ENCODE measurements around the gene SLC49A4.

DNA sequence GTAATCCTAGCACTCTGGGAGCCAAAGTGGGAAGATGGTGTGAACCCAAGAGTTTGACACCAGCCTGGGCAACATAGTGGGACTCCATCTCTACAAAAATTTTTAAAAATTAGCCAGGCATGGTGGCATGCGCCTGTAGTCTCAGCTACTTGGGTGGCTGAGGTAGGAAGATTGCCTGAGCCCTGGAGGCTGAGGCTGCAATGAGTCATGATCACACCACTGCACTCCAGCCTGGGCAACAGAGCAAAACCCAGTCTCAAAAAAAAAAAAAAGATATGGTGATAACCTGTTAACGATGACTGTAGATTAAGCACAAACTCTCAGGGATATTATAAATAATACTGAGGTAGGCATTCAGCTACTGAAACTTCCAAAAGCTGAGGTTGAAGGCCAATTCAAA, 107.5 kb downstream of the SLC49A4 start:
- TF ChIP-seq, protein P1, sequence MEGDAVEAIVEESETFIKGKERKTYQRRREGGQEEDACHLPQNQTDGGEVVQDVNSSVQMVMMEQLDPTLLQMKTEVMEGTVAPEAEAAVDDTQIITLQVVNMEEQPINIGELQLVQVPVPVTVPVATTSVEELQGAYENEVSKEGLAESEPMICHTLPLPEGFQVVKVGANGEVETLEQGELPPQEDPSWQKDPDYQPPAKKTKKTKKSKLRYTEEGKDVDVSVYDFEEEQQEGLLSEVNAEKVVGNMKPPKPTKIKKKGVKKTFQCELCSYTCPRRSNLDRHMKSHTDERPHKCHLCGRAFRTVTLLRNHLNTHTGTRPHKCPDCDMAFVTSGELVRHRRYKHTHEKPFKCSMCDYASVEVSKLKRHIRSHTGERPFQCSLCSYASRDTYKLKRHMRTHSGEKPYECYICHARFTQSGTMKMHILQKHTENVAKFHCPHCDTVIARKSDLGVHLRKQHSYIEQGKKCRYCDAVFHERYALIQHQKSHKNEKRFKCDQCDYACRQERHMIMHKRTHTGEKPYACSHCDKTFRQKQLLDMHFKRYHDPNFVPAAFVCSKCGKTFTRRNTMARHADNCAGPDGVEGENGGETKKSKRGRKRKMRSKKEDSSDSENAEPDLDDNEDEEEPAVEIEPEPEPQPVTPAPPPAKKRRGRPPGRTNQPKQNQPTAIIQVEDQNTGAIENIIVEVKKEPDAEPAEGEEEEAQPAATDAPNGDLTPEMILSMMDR (IDR thresholded peaks at IDR 0.05): no peak
- TF ChIP-seq POLR2A (IDR thresholded peaks at IDR 0.05): no peak

Measured in adrenal gland (tissue), 5 donors.